Keratinocyte (primary cell): Measurements from ENCODE around the gene TIMM23B. TPM values are rescaled to one million over a fixed set of nuclear protein-coding genes. Genes with fewer than 3 reads are reported as not detected.
"Not testable (repeated sequence)": the region's sequence is repeated elsewhere in the genome, so short reads cannot be mapped to it uniquely, and the experiment has no call there.

Source experiments
- DNase-seq: peaks from one replicate; pipeline ENCODE4 v3.0.0-alpha.2; 2011; ENCODE audit warnings: low read depth, missing footprints, low spot score
- FAIRE-seq: peaks from 2 replicates; lab custom pipeline; 2011; peaks lifted over from hg19 to GRCh38; lab: Jason Lieb, UNC
- H2AFZ ChIP-seq: 2 replicates; pipeline ENCODE4 v1.6.0; 2012; ENCODE audit warnings: low read length, control low read depth, inconsistent platforms; ENCODE audit not compliant: control insufficient read depth
- H3K27ac ChIP-seq: 2 replicates; pipeline ENCODE4 v1.5.1; 2011; ENCODE audit warnings: low read length; ENCODE audit not compliant: control insufficient read depth, insufficient read depth
- H3K27me3 ChIP-seq: 3 replicates; pipeline ENCODE4 v1.6.0; 2011; ENCODE audit warnings: low read length; ENCODE audit not compliant: control insufficient read depth, insufficient read depth; ENCODE audit errors: extremely low read depth
- H3K36me3 ChIP-seq, 2 experiments: 2 replicates in 1 of 2; 3 replicates in 1 of 2; pipeline ENCODE4 v1.5.1; 2011; ENCODE audit warnings: low read length in 2 of 2, mild to moderate bottlenecking in 1 of 2; ENCODE audit not compliant: control insufficient read depth in 2 of 2, insufficient read depth in 2 of 2; ENCODE audit errors: extremely low read depth in 1 of 2
- H3K4me1 ChIP-seq: 3 replicates; pipeline ENCODE4 v1.5.1; 2011; ENCODE audit warnings: low read length; ENCODE audit not compliant: control insufficient read depth, insufficient read depth; ENCODE audit errors: extremely low read depth
- H3K4me2 ChIP-seq: 3 replicates; pipeline ENCODE4 v1.6.0; 2011; ENCODE audit warnings: low read depth, low read length; ENCODE audit not compliant: control insufficient read depth, insufficient read depth; ENCODE audit errors: extremely low read depth
- H3K4me3 ChIP-seq, 3 experiments: fragments of 200-600 bp in 1 of 3; sonication (generic) in 1 of 3; 2 replicates in 2 of 3; 3 replicates in 1 of 3; pipeline ENCODE4 v1.5.1; 2011 to 2016; ENCODE audit warnings: low read length in 3 of 3, mild to moderate bottlenecking in 3 of 3, control low read depth in 2 of 3, inconsistent platforms in 1 of 3, low read depth in 1 of 3, mixed read lengths in 1 of 3, mixed run types in 1 of 3, moderate library complexity in 1 of 3; ENCODE audit not compliant: control insufficient read depth in 2 of 3, insufficient read depth in 2 of 3; ENCODE audit errors: extremely low read depth in 1 of 3
- H3K79me2 ChIP-seq: 2 replicates; pipeline ENCODE4 v1.6.0; 2012; ENCODE audit warnings: low read length; ENCODE audit not compliant: control insufficient read depth, insufficient read depth
- H3K9ac ChIP-seq: 3 replicates; pipeline ENCODE4 v1.6.0; 2011; ENCODE audit warnings: low read length; ENCODE audit not compliant: control insufficient read depth, insufficient read depth; ENCODE audit errors: extremely low read depth
- H3K9me1 ChIP-seq: 3 replicates; pipeline ENCODE4 v1.6.0; 2011; ENCODE audit warnings: low read length; ENCODE audit not compliant: control insufficient read depth, insufficient read depth; ENCODE audit errors: extremely low read depth
- H3K9me3 ChIP-seq: 2 replicates; pipeline ENCODE4 v1.5.1; 2012; ENCODE audit warnings: low read depth, low read length; ENCODE audit not compliant: control insufficient read depth
- H4K20me1 ChIP-seq: 3 replicates; pipeline ENCODE4 v1.6.0; 2011; ENCODE audit warnings: low read length; ENCODE audit not compliant: control insufficient read depth, insufficient read depth; ENCODE audit errors: extremely low read depth
- dilution Hi-C: fragments of 300-500 bp; cut with MboI; formaldehyde crosslinking; loops from one replicate; pipeline ENCODE4 v1.7.0; 2020; ENCODE audit warnings: low sequenced_read_pairs; ENCODE audit not compliant: extremely low pct_ligation_motif_present
- polyA plus RNA-seq, 5 experiments: library from polyadenylated mRNA; depleted of rRNA in 3 of 5; stranded (reverse) in 3 of 5; stranded (forward) in 1 of 5; unstranded in 1 of 5; fragments of >200 nt; gene quantifications; 1 replicate in 1 of 5; 2 replicates in 3 of 5; 3 replicates in 1 of 5; pipeline versions ENCODE4 v1.2.1 to v1.2.3, GENCODE V29; 2011 to 2012; ENCODE audit warnings: missing spikeins in 2 of 5, low read depth in 1 of 5, low replicate concordance in 1 of 5

The TIMM23B gene
- polyA plus RNA-seq, 1 donor (not counting 4 experiments of a cell fraction or from before 2014, with no cell fraction given): 18.4 TPM

DNA sequence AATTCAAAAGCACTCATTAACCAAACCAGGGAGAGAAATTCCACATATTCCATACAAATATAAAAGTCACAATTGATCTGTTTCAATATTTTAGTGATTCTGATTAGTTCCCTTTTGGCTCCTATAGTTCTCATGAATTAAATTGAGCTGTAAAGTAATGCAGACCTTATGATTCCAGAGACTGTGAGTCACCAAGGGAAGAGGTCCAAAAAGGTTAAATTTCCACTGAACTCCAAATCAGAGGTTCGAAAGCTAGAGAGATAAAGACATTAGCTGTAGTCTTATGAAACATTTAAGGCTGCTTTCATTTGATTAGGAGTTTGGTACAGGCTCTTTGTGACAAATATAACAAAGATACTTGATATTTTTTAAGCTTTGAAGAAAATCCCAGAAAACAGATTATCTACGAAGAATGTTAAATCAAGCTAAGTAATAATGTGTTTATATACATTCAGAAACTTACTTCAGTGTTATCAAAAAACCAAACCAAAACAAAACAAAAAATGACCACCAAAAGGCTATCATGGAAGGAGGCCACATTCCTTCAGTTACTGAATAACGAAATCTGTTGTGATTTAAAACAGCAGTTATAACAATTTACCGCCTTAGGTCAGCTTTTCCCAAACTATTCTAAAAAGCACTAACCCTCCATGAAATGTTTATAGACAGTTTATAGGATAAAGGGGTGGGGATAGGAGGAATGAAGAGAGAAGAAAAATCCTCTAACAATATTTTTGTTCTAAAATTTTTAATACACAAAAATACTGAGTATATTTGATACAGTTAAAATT is 33.4 kb upstream of the TIMM23B start:
- DNase-seq, H3K27ac ChIP-seq, H3K9ac ChIP-seq, H3K9me1 ChIP-seq, FAIRE-seq, H3K9me3 ChIP-seq, H4K20me1 ChIP-seq, H3K4me1 ChIP-seq, H3K4me2 ChIP-seq, dilution Hi-C loops, H3K4me3 ChIP-seq, H3K79me2 ChIP-seq, H3K27me3 ChIP-seq, H2AFZ ChIP-seq, H3K36me3 ChIP-seq: not testable (repeated sequence)

DNA sequence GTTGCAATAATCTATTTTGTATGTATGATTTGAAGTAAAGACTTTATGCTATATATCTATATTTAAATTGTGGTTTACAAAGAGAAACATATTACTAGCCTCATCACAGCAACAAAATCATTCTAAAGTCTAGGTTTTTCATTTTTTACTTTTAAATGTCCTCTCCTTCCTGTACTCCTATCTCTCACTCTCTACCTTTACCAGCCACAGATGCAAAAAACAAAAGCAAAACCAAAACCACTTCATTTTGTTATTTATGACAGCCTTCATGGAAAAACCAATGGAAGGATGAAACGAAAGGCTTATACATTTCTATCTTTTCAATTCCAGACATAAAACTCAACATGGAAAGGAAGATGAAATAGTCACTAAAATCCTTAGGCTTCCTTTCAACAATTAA is 31.6 kb upstream of the TIMM23B start:
- FAIRE-seq, H3K27me3 ChIP-seq, H3K27ac ChIP-seq, H4K20me1 ChIP-seq, H3K4me3 ChIP-seq, DNase-seq, H3K4me2 ChIP-seq, H3K9ac ChIP-seq, H3K79me2 ChIP-seq, H3K36me3 ChIP-seq, dilution Hi-C loops, H3K9me3 ChIP-seq, H3K4me1 ChIP-seq, H3K9me1 ChIP-seq, H2AFZ ChIP-seq: not testable (repeated sequence)

DNA sequence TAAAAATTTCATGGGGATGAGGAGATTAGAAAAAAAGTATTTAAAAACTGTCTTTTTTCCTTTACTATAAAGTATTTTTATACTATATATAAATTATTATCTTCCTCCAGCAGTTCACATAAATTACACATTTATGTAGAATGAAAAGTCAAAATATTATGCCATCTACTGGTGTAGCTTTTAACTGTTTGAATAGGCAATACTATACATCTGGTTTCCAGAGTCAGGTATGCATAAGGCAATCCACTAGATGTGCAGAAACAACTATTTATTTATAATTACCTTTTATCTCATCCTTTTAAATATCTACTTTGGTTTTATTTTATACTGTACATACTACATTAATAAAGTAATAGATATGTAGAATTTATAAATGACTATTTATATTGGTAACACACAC is 25.4 kb upstream of the TIMM23B start:
- H2AFZ ChIP-seq, H3K9me3 ChIP-seq, FAIRE-seq, H3K27ac ChIP-seq, H4K20me1 ChIP-seq, H3K4me2 ChIP-seq, H3K4me3 ChIP-seq, dilution Hi-C loops, H3K9ac ChIP-seq, H3K79me2 ChIP-seq, DNase-seq, H3K9me1 ChIP-seq, H3K36me3 ChIP-seq, H3K4me1 ChIP-seq, H3K27me3 ChIP-seq: not testable (repeated sequence)

DNA sequence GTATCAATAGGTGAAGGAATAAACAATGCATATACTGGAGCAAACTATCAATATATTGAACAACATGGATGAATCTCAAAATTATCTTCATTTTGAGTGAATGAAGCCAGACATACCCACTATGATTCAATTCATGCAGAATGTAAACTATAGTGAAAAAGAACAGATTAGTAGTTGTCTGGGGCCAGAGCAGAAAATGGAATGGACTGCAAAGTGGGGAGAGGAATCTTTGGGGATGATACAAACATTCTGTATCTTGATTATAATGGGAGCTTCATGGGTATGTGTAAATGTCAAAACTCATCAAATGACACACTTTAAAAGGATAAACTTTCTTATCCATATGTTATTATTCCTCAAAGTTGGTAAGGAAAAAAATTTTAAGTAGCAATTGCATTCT is 23.9 kb upstream of the TIMM23B start:
- H3K4me3 ChIP-seq, dilution Hi-C loops, H3K27ac ChIP-seq, H2AFZ ChIP-seq, H3K9me3 ChIP-seq, H4K20me1 ChIP-seq, H3K27me3 ChIP-seq, H3K4me2 ChIP-seq, DNase-seq, H3K9ac ChIP-seq, H3K36me3 ChIP-seq, H3K79me2 ChIP-seq, FAIRE-seq, H3K4me1 ChIP-seq, H3K9me1 ChIP-seq: not testable (repeated sequence)

DNA sequence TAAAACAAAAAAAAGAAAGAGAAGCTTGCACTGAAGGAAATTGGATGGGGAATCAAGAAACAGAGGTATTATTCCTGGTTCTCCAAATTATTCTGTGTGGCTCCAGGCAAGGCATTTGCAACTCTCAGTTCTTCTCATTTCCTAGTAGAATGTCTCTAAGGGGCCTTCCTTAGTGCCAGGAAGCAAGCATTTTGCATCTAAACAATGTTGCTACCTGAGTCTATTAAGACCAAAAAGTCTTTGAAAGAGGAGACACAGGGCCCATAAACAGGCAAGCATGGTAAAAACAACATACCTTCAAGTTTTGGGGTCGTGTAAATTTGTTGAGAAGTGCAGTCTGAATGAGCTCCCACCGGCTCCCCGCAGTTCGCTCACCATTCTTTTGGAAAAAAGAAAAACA is 19.8 kb upstream of the TIMM23B start:
- H3K79me2 ChIP-seq, dilution Hi-C loops: not testable (repeated sequence)

More for the DNA sequence above, 19.8 kb upstream of the TIMM23B start:
- H3K4me3 ChIP-seq, H3K27me3 ChIP-seq, H3K4me2 ChIP-seq, H3K36me3 ChIP-seq, H3K4me1 ChIP-seq, H2AFZ ChIP-seq, H3K9ac ChIP-seq, H3K27ac ChIP-seq, H3K9me3 ChIP-seq, FAIRE-seq, H3K9me1 ChIP-seq, H4K20me1 ChIP-seq, DNase-seq: not testable (repeated sequence)
